Measurements from ENCODE around the gene OR7A5. TPM values are rescaled to one million over a fixed set of nuclear protein-coding genes. Genes with fewer than 3 reads are reported as not detected.

OR7A5 gene
- total and polyA plus RNA-seq, 7 donors = 0.01 TPM; not detected in 4

- TF ChIP-seq, protein P1, sequence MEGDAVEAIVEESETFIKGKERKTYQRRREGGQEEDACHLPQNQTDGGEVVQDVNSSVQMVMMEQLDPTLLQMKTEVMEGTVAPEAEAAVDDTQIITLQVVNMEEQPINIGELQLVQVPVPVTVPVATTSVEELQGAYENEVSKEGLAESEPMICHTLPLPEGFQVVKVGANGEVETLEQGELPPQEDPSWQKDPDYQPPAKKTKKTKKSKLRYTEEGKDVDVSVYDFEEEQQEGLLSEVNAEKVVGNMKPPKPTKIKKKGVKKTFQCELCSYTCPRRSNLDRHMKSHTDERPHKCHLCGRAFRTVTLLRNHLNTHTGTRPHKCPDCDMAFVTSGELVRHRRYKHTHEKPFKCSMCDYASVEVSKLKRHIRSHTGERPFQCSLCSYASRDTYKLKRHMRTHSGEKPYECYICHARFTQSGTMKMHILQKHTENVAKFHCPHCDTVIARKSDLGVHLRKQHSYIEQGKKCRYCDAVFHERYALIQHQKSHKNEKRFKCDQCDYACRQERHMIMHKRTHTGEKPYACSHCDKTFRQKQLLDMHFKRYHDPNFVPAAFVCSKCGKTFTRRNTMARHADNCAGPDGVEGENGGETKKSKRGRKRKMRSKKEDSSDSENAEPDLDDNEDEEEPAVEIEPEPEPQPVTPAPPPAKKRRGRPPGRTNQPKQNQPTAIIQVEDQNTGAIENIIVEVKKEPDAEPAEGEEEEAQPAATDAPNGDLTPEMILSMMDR (IDR thresholded peaks at IDR 0.05) = no peak
- no peaks in the 10 kb centered on the region for H3K4me1 ChIP-seq
- H3K27me3 ChIP-seq (ENCODE audit: insufficient read depth in 3 of 3, low read length in 2 of 3) = peaks cover 0 to 4% (median 0%) of the 10 kb centered on the region in 3 donors
- ATAC-seq (no peak), DNase-seq (no peak)
- no peaks in the 10 kb centered on the region for H3K36me3 ChIP-seq (ENCODE audit: insufficient read depth in 1 of 2, low read depth in 1 of 2)
- no peak overlapping the region for H3K27ac ChIP-seq
- WGBS, 3 donors = 14 to 18% (median 17%) methylated on average over 6 of the region's 6 CpGs
- no peak overlapping the region for H3K4me3 ChIP-seq
- intact Hi-C loops (cut with DNase I) = no loop called here
- no peaks in the 10 kb centered on the region for H3K9me3 ChIP-seq
Observed at GRCh38 chr19:14843578-14843977, 8.6 kb upstream of the OR7A5 start.

GRCh38 chr19:14843169-14843568, 8.2 kb upstream of the OR7A5 start:
- intact Hi-C loops (cut with DNase I) = no loop called here
- H3K4me1 ChIP-seq = no peaks in the 10 kb centered on the region
- TF ChIP-seq, protein P1 (IDR thresholded peaks at IDR 0.05) = no peak
- ATAC-seq = no peak
- no peak overlapping the region for H3K4me3 ChIP-seq
- H3K36me3 ChIP-seq (ENCODE audit: insufficient read depth in 1 of 2, low read depth in 1 of 2) = no peaks in the 10 kb centered on the region
- no peak overlapping the region for H3K27ac ChIP-seq
- H3K9me3 ChIP-seq = no peaks in the 10 kb centered on the region
- WGBS, 3 donors = 36 to 38% (median 37%) methylated on average over 2 of the region's 2 CpGs
- no peak for DNase-seq
- H3K27me3 ChIP-seq (ENCODE audit: insufficient read depth in 3 of 3, low read length in 2 of 3) = peaks cover 0 to 4% (median 0%) of the 10 kb centered on the region in 3 donors

- WGBS, 3 donors = 21 to 23% (median 23%) methylated on average over 1 of the region's 1 CpG
- DNase-seq = no peak
- Histone ChIP-seq H3K27ac (no peak overlapping the region), H3K4me1 (no peaks in the 10 kb centered on the region), H3K27me3 (ENCODE audit: insufficient read depth in 3 of 3, low read length in 2 of 3) (no peaks in the 10 kb centered on the region), H3K36me3 (ENCODE audit: insufficient read depth in 1 of 2, low read depth in 1 of 2) (no peaks in the 10 kb centered on the region), H3K9me3 (no peaks in the 10 kb centered on the region), H3K4me3 (no peak overlapping the region)
- ATAC-seq = no peak
- intact Hi-C loops (cut with DNase I) = no loop called here
- TF ChIP-seq, protein P1 (IDR thresholded peaks at IDR 0.05) = no peak
Observed at GRCh38 chr19:14840206-14840605, 5.2 kb upstream of the OR7A5 start.

- H3K36me3 ChIP-seq (ENCODE audit: insufficient read depth in 1 of 2, low read depth in 1 of 2) = no peaks in the 10 kb centered on the region
- no peaks in the 10 kb centered on the region for H3K27me3 ChIP-seq (ENCODE audit: insufficient read depth in 3 of 3, low read length in 2 of 3)
- H3K27ac ChIP-seq = no peak overlapping the region
- no peaks in the 10 kb centered on the region for H3K4me1 ChIP-seq
- no peak overlapping the region for H3K4me3 ChIP-seq
- intact Hi-C loops (cut with DNase I) = no loop called here
- H3K9me3 ChIP-seq = no peaks in the 10 kb centered on the region
- DNase-seq (no peak), ATAC-seq (no peak)
- TF ChIP-seq, protein P1 (IDR thresholded peaks at IDR 0.05) = no peak
- WGBS, 3 donors = 66 to 71% (median 69%) methylated on average over 4 of the region's 4 CpGs
Observed at GRCh38 chr19:14837391-14837790, 2.4 kb upstream of the OR7A5 start.

- no peaks in the 10 kb centered on the region for H3K36me3 ChIP-seq (ENCODE audit: insufficient read depth in 1 of 2, low read depth in 1 of 2)
- intact Hi-C loops (cut with DNase I) = no loop called here
- H3K4me1 ChIP-seq = no peaks in the 10 kb centered on the region
- H3K4me3 ChIP-seq = no peak overlapping the region
- DNase-seq = no peak
- WGBS, 3 donors = 65 to 76% (median 68%) methylated on average over 4 of the region's 4 CpGs
- TF ChIP-seq, protein P1 (IDR thresholded peaks at IDR 0.05) = no peak
- no peaks in the 10 kb centered on the region for H3K9me3 ChIP-seq
- H3K27me3 ChIP-seq (ENCODE audit: insufficient read depth in 3 of 3, low read length in 2 of 3) = no peaks in the 10 kb centered on the region
- no peak overlapping the region for H3K27ac ChIP-seq
- ATAC-seq = no peak
Observed at GRCh38 chr19:14830702-14831101, 4.3 kb downstream of the OR7A5 start.
